Colonic mucosa (tissue), 4 donors: ENCODE measurements around the gene ESYT2. TPM values are rescaled to one million over a fixed set of nuclear protein-coding genes. Genes with fewer than 3 reads are reported as not detected.
"Not testable (repeated sequence)": the region's sequence is repeated elsewhere in the genome, so short reads cannot be mapped to it uniquely, and the experiment has no call there.

ENCODE experiments used
- DNase-seq: peaks from one replicate; pipeline ENCODE4 v3.0.0-alpha.2; 2020
- H3K27ac ChIP-seq: fragments of 200-600 bp; one replicate; pipeline ENCODE4 v1.8.0; 2021
- H3K27me3 ChIP-seq: fragments of 200-600 bp; one replicate; pipeline ENCODE4 v1.8.0; 2021
- H3K36me3 ChIP-seq: fragments of 200-600 bp; one replicate; pipeline ENCODE4 v1.8.0; 2021
- H3K4me1 ChIP-seq: fragments of 200-600 bp; one replicate; pipeline ENCODE4 v1.8.0; 2021; ENCODE audit warnings: mild to moderate bottlenecking
- H3K4me3 ChIP-seq: fragments of 200-600 bp; one replicate; pipeline ENCODE4 v1.8.0; 2021
- H3K9ac ChIP-seq, 2 donors: one replicate each; pipeline ENCODE4 v1.7.0; 2013; ENCODE audit warnings: control low read depth in 2 of 2, low read depth in 2 of 2, low read length in 2 of 2
- H3K9me3 ChIP-seq: fragments of 200-600 bp; one replicate; pipeline ENCODE4 v1.8.0; 2021
- CTCF ChIP-seq: fragments of 200-600 bp; IDR thresholded peaks from one replicate; pipeline ENCODE4 v1.8.0; 2022; ENCODE audit warnings: antibody characterized with exemption, mild to moderate bottlenecking
- intact Hi-C: fragments of 100-400 bp; cut with DNase I; formaldehyde crosslinking; loops from one replicate; pipeline ENCODE4 v1.14.1; 2022
- total RNA-seq, 2 donors: library from RNA; stranded (reverse); fragmentation: NEBNext Ultra II Directional in 1 of 2; extraction: Animal tissue kit (Norgen Biotek cat#: 25700) in 1 of 2; gene quantifications; one replicate each; pipeline ENCODE4 v1.2.1, GENCODE V29; 2021
- donor health status: healthy.
- donor health status: DM: no; HTN: no; CAD: no.
- donor health status: DM: no; HTN: no; CAD: no.

Gene ESYT2
- total RNA-seq, 2 donors from 2014 or later, result 57.5 to 105 TPM

GRCh38 chr7:158849442-158849767 lies 20.1 kb upstream of the ESYT2 start:
- no peaks in the 10 kb centered on the region for H3K36me3 ChIP-seq
- no peak for DNase-seq
- no peaks in the 10 kb centered on the region for H3K27me3 ChIP-seq
- peak overlapping the region in 1 of 2 donors; percentile 61 for H3K9ac ChIP-seq
- intact Hi-C loops, result no loop called here
- no peak for TF ChIP-seq CTCF
- H3K27ac ChIP-seq, result peak overlapping the region; percentile 70
- H3K9me3 ChIP-seq, result no peaks in the 10 kb centered on the region
- no peaks in the 10 kb centered on the region for H3K4me1 ChIP-seq
- no peak overlapping the region for H3K4me3 ChIP-seq

- no peak for DNase-seq
- Histone ChIP-seq H3K4me1 (no peaks in the 10 kb centered on the region), H3K27me3 (no peaks in the 10 kb centered on the region), H3K36me3 (no peaks in the 10 kb centered on the region), H3K4me3 (no peak overlapping the region), H3K27ac (peak overlapping the region; percentile 20), H3K9ac (no peak overlapping the region), H3K9me3 (no peaks in the 10 kb centered on the region)
- intact Hi-C loops, result no loop called here
- no peak for TF ChIP-seq CTCF
Measured at GRCh38 chr7:158847451-158847866, 18.1 kb upstream of the ESYT2 start.

GRCh38 chr7:158846304-158846703 lies 17.0 kb upstream of the ESYT2 start:
- H3K36me3 ChIP-seq, result no peaks in the 10 kb centered on the region
- no peak for DNase-seq
- no peaks in the 10 kb centered on the region for H3K9me3 ChIP-seq
- no peaks in the 10 kb centered on the region for H3K4me1 ChIP-seq
- H3K9ac ChIP-seq, result no peak overlapping the region
- no peak overlapping the region for H3K4me3 ChIP-seq
- H3K27me3 ChIP-seq, result no peaks in the 10 kb centered on the region
- H3K27ac ChIP-seq, result no peak overlapping the region
- intact Hi-C loops, result no loop called here
- no peak for TF ChIP-seq CTCF

GRCh38 chr7:158843771-158844170 lies 14.5 kb upstream of the ESYT2 start:
- Histone ChIP-seq H3K9ac (no peak overlapping the region), H3K27me3 (no peaks in the 10 kb centered on the region), H3K4me1 (no peaks in the 10 kb centered on the region), H3K9me3 (no peaks in the 10 kb centered on the region), H3K36me3 (no peaks in the 10 kb centered on the region), H3K27ac (no peak overlapping the region), H3K4me3 (no peak overlapping the region)
- TF ChIP-seq CTCF, result no peak
- no peak for DNase-seq
- intact Hi-C loops, result no loop called here

- intact Hi-C loops, result no loop called here
- H3K27ac ChIP-seq, result no peak overlapping the region
- no peak for DNase-seq
- no peaks in the 10 kb centered on the region for H3K4me1 ChIP-seq
- H3K9me3 ChIP-seq, result no peaks in the 10 kb centered on the region
- TF ChIP-seq CTCF, result no peak
- H3K4me3 ChIP-seq, result no peak overlapping the region
- no peaks in the 10 kb centered on the region for H3K27me3 ChIP-seq
- H3K9ac ChIP-seq, result no peak overlapping the region
- no peaks in the 10 kb centered on the region for H3K36me3 ChIP-seq
Measured at GRCh38 chr7:158842486-158842885, 13.2 kb upstream of the ESYT2 start.

- DNase-seq, result no peak
- intact Hi-C loops, result no loop called here
- Histone ChIP-seq H3K4me3 (no peak overlapping the region), H3K9ac (no peak overlapping the region), H3K27me3 (no peaks in the 10 kb centered on the region), H3K4me1 (no peaks in the 10 kb centered on the region), H3K36me3 (no peaks in the 10 kb centered on the region), H3K9me3 (no peaks in the 10 kb centered on the region), H3K27ac (no peak overlapping the region)
- no peak for TF ChIP-seq CTCF
Measured at GRCh38 chr7:158840604-158841003, 11.3 kb upstream of the ESYT2 start.

- H3K4me3 ChIP-seq, H3K36me3 ChIP-seq, intact Hi-C loops, H3K4me1 ChIP-seq, H3K27me3 ChIP-seq, DNase-seq, H3K27ac ChIP-seq, H3K9me3 ChIP-seq, H3K9ac ChIP-seq: not testable (repeated sequence)
Measured at GRCh38 chr7:158839177-158839576, 9.9 kb upstream of the ESYT2 start.
